Esophagus squamous epithelium (tissue), 5 donors: ENCODE measurements around the gene TBPL1. TPM values are rescaled to one million over a fixed set of nuclear protein-coding genes. Genes with fewer than 3 reads are reported as not detected.
A peak's percentile ranks its signal among the peaks of the same experiment; 100 is the strongest.

Source experiments
- DNase-seq: peaks from one replicate; lab custom pipeline; 2025; lab: John Stamatoyannopoulos, UW
- H3K27ac ChIP-seq, 4 donors: fragments of 200-600 bp; sonication (generic); one replicate each; pipeline ENCODE4 v1.5.1; 2016 to 2019; ENCODE audit warnings: mild to moderate bottlenecking in 1 of 4
- H3K27me3 ChIP-seq, 4 donors: fragments of 200-600 bp; sonication (generic); 1 replicate in 3 of 4; 2 replicates in 1 of 4; pipeline versions ENCODE4 v1.5.1 to v1.6.0; 2017 to 2021; ENCODE audit warnings: antibody characterized with exemption in 1 of 4
- H3K36me3 ChIP-seq, 3 donors: fragments of 200-600 bp; sonication (generic); one replicate each; pipeline ENCODE4 v1.5.1; 2016 to 2019
- H3K4me1 ChIP-seq, 3 donors: fragments of 200-600 bp; sonication (generic); one replicate each; pipeline ENCODE4 v1.5.1; 2017 to 2019
- H3K4me3 ChIP-seq, 4 donors: fragments of 200-600 bp; sonication (generic); 1 replicate in 3 of 4; 2 replicates in 1 of 4; pipeline ENCODE4 v1.5.1; 2016 to 2019; ENCODE audit warnings: mild to moderate bottlenecking in 2 of 4, moderate library complexity in 1 of 4
- H3K9me3 ChIP-seq, 3 donors: fragments of 200-600 bp; sonication (generic); one replicate each; pipeline ENCODE4 v1.5.1; 2016 to 2019
- POLR2A ChIP-seq, 4 donors: fragments of 450-650 bp; IDR thresholded peaks; one replicate each; pipeline ENCODE4 v1.6.1; 2017; ENCODE audit warnings: antibody characterized with exemption in 4 of 4, mild to moderate bottlenecking in 4 of 4, moderate library complexity in 3 of 4
- WGBS, 2 donors: methylation state at CpG; one replicate each; pipeline ENCODE4 v1.1.5; 2018; 5-methylcytosine and 5-hydroxymethylcytosine counted together
- intact Hi-C: fragments of 100-400 bp; cut with DNase I; formaldehyde crosslinking; loops from one replicate; pipeline ENCODE4 v1.15.0; 2022
- total RNA-seq, 4 donors: library from RNA; depleted of rRNA; stranded (reverse); fragments of >200 nt; gene quantifications; one replicate each; pipeline ENCODE4 v1.1.0, GENCODE V29; 2016
- TF ChIP-seq, protein P1 (sequence below), 6 experiments: fragments of 450-650 bp in 4 of 6; fragments of 200-600 bp in 2 of 6; sonication (generic) in 2 of 6; IDR thresholded peaks; one replicate each; pipeline ENCODE4 v1.5.1; 2016 to 2019; ENCODE audit warnings: antibody characterized with exemption in 6 of 6, mild to moderate bottlenecking in 4 of 6, moderate library complexity in 4 of 6
- donor health status: DM: yes; HTN: yes; CAD: no.

The TBPL1 gene
- total RNA-seq, 4 donors from 2014 or later: 9.0 to 27.5 (median 12.0) TPM

DNA sequence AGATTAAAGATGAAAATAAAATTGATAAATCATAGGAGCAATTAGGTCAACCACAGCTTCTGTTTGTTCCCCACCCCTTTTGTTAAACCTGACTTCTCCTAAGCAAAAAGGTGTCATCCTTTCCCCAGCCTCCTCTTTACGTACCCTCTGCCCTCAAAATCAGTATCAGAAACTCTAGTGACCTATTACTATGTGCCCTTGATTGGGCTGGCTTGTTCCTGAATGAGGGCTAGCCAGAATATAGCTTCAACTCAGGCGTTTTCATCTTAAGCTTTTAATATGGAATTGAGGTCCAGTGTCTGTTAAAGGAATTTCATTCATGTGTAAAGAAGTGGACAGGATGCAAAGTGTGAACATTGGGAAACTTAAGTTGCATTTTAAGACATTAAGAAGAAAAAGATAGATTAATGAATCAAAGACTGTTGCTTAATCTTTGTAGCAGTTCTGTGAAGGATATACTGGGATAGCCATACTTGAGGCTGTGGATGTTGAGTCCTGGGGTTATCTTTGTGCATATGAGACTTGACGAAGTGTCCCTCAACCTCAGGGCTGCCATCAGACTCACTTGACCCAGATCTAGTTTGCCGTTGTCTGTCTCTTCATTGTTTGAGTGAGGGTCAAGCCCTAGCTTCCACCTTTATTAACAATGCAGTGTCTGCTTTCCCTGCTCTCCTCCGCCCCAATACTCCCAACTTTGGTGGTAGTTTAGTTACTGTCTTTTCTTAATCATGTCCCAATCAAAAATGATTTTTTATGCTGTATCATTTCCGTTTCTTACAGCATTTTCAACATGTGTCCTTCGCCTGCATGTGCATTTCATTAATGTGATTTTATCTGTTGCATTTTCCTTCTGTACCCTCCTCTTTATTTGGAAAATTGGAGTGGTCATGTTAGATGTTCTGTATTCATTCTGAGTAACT lies 1.9 kb downstream of the TBPL1 start:
- no peak for DNase-seq
- Histone ChIP-seq H3K4me1 (peaks cover 4 to 45% (median 22%) of the 10 kb centered on the region in 3 donors), H3K9me3 (no peaks in the 10 kb centered on the region), H3K27me3 (no peaks in the 10 kb centered on the region), H3K36me3 (no peaks in the 10 kb centered on the region), H3K27ac (no peak overlapping the region), H3K4me3 (peak overlapping the region in 1 of 4 donors; percentile 83)
- intact Hi-C loops: no loop called here
- WGBS, 2 donors: 75 to 88% methylated on average over 7 of the region's 7 CpGs
- TF ChIP-seq, protein P1, sequence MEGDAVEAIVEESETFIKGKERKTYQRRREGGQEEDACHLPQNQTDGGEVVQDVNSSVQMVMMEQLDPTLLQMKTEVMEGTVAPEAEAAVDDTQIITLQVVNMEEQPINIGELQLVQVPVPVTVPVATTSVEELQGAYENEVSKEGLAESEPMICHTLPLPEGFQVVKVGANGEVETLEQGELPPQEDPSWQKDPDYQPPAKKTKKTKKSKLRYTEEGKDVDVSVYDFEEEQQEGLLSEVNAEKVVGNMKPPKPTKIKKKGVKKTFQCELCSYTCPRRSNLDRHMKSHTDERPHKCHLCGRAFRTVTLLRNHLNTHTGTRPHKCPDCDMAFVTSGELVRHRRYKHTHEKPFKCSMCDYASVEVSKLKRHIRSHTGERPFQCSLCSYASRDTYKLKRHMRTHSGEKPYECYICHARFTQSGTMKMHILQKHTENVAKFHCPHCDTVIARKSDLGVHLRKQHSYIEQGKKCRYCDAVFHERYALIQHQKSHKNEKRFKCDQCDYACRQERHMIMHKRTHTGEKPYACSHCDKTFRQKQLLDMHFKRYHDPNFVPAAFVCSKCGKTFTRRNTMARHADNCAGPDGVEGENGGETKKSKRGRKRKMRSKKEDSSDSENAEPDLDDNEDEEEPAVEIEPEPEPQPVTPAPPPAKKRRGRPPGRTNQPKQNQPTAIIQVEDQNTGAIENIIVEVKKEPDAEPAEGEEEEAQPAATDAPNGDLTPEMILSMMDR (IDR thresholded peaks at IDR 0.05): no peak
- no peak for TF ChIP-seq POLR2A (IDR thresholded peaks at IDR 0.05)

DNA sequence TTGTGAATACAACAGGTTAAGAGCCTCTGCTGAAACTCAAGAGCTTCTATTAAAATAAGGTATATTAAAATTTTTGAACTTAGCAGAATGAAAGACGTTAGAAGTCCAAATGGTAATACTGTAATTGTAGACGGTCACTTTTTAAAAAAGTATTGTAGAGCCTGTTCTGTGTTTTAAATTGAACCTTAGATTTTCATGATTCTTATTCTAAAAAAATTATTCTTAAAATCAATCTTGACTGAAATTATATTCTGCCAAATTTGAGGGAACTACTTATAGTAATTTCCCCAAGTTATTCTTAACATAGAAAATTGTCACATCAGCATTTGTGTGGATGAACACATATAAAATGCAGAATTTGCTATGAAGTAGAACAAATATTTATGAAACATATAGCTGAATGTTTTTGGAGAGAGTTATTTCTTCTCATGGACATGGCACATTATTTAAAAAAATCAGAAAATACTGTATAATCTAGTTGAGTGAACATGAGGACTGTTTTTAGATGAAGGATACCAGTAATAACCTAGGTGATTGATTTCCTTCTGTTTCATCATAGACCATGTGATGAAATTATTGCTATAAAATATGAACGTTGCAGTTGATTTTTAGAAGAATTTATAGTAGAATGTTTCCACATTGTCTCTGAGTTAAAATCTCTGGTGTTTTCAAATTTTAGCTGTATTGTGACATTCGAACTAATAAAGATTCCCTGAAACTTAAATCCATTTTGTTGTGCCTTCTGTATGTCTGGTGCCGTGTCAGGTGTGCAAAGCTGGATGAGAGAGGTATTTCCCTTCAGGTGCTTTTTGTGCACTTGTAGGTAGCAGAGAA lies 2.8 kb downstream of the TBPL1 start:
- no peak for TF ChIP-seq POLR2A (IDR thresholded peaks at IDR 0.05)
- TF ChIP-seq, protein P1 (IDR thresholded peaks at IDR 0.05): no peak
- Histone ChIP-seq H3K36me3 (no peaks in the 10 kb centered on the region), H3K9me3 (no peaks in the 10 kb centered on the region), H3K4me1 (peaks cover 4 to 47% (median 22%) of the 10 kb centered on the region in 3 donors), H3K4me3 (no peak overlapping the region), H3K27ac (no peak overlapping the region), H3K27me3 (no peaks in the 10 kb centered on the region)
- intact Hi-C loops: no loop called here
- DNase-seq: no peak
- WGBS, 2 donors: 81 to 87% methylated on average over 5 of the region's 5 CpGs

DNA sequence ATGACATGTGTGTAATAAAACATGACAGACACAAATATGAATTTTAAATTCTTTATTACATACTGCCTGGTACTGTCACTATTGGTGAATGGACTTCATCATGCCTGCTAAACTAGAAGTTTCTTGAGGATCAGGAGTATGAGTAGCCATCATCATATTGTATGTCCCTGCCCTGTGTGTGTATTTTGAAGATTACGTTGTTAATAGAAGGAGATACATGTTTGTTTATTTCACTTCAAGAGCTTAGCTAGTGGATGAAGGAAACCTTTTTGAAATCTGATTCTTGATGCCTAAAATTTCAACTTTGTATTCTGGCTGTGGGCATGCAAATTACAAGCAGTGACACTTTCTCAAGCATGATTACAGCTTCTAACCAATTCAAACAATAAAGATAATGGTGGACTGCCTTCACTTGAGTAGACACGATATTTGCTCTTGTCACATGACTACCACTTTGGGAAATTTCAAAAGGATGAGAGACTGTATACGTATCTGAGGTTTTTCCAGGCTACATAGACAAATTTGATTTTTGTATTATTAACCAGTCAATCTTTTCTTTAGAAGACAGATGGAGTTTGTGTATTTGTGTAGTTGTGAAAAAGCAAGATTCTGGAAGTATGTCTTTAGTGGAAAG lies 3.5 kb downstream of the TBPL1 start:
- Histone ChIP-seq H3K4me1 (peaks cover 4 to 41% (median 17%) of the 10 kb centered on the region in 3 donors), H3K9me3 (no peaks in the 10 kb centered on the region), H3K36me3 (no peaks in the 10 kb centered on the region), H3K27me3 (no peaks in the 10 kb centered on the region), H3K27ac (no peak overlapping the region), H3K4me3 (no peak overlapping the region)
- intact Hi-C loops: no loop called here
- WGBS, 2 donors: 90 to 94% methylated on average over 3 of the region's 3 CpGs
- no peak for TF ChIP-seq POLR2A (IDR thresholded peaks at IDR 0.05)
- TF ChIP-seq, protein P1 (IDR thresholded peaks at IDR 0.05): no peak
- DNase-seq: no peak

DNA sequence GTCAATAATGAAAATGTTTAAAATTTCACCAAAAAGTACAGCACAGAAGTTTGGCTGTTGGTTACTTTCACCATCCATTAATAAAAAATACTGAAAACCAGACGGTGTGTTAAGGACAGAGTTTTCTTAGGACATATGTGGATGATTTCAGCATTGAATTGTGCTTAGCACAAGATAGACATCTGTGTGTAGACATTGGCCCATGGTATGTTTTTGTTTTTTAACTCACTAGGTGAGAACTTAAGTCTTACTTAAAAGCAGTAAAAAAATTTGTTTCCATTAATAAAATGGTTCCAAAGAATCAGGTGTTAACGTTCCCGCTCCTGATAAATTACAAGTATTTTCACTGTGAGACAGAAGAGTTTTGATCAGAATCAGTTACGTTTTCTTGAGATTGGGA lies 4.2 kb downstream of the TBPL1 start:
- Histone ChIP-seq H3K9me3 (no peaks in the 10 kb centered on the region), H3K27me3 (no peaks in the 10 kb centered on the region), H3K27ac (no peak overlapping the region), H3K4me1 (peaks cover 4 to 36% (median 16%) of the 10 kb centered on the region in 3 donors), H3K4me3 (no peak overlapping the region), H3K36me3 (no peaks in the 10 kb centered on the region)
- no peak for DNase-seq
- TF ChIP-seq, protein P1 (IDR thresholded peaks at IDR 0.05): no peak
- no peak for TF ChIP-seq POLR2A (IDR thresholded peaks at IDR 0.05)
- intact Hi-C loops: no loop called here
- 88 to 92% methylated on average over 4 of the region's 4 CpGs for WGBS, 2 donors
